Effector CD8-positive, alpha-beta T cell (primary cell): ENCODE results near the gene ABHD10.

Source experiments
- DNase-seq: peaks from one replicate; lab custom pipeline; 2025; lab: John Stamatoyannopoulos, UW
- total RNA-seq, 4 experiments: gene quantifications; one replicate each; lab custom pipeline; 2026; lab: John Stamatoyannopoulos, UW

ABHD10 gene
- total RNA-seq: 21.5 to 53.0 (median 34.8) reads per million in 4 experiments

GRCh38 chr3:111978583-111979433 is at the start of gene ABHD10:
Gene ABHD10, plus strand, starts transcription at chr3:111979026. Its CDS starts 36 bp downstream, at chr3:111979062.
- peak; percentile 95 for DNase-seq

DNA sequence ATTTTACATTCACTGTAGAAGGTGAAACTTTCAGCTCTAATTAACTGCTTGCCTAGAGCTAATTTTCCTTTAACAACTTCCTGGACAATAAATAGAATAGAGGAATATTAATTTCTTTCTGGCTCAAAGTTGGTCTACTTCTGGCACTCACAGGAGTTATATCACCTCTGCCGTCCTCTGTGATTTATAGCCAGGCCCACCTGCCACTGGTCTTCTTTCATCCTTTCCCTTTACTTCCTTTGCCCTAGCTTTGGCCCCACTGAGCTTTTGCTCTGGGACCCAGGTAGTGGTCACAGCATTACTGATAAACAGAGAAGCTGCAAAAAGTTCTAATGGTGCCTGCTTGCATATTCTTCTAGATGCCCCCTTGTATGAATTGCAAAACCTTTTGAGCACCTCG is 49.3 kb upstream of the ABHD10 start:
- no peak for DNase-seq

DNA sequence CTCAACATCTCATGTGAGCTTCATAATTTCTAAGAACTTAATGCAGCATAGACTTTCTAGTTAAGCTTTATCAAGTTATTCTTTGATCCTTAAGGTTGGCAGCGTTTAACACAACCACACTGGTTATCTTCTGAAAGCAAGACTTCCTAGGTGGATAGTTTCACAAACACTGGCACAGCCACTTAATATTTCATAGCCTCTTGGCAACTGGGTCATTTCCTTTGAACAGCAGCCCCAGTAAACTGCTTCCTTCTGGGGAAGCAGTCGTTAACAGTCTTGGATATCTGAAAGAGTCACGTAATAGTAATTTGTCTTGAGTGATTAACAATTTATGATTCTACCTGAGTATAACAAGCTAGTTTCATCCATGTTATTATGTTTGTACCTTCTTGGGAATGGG is 45.9 kb upstream of the ABHD10 start:
- DNase-seq: no peak

DNA sequence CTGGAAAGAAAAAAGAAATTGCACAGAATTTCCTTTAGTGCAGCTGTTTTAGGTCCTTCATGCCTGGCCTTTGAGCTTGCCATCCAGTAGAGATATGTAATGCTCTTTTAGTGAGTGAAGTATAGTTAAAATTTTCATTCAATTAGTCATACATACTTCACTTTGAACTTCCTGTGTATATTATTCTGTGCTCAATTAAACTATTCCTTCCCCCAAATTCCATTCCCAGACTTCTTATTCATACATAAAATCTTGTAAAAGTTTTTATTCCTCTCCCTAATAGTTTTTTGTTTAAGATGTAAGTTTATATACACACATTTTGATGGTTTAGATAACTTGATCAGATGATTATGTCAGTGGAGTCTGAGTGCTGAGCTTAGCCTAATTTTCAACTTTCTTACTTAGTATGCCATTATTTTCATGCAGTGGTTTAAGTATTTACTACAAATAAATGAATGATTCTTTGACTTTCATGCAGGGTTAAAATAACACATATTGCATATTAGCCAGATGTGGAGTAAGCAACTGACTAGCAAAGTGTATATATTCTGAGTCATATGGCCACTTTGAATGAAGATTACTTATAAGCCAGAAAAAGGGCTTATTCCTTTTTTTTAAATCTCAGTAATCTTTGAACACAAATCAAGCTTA is 42.5 kb upstream of the ABHD10 start:
- no peak for DNase-seq

DNA sequence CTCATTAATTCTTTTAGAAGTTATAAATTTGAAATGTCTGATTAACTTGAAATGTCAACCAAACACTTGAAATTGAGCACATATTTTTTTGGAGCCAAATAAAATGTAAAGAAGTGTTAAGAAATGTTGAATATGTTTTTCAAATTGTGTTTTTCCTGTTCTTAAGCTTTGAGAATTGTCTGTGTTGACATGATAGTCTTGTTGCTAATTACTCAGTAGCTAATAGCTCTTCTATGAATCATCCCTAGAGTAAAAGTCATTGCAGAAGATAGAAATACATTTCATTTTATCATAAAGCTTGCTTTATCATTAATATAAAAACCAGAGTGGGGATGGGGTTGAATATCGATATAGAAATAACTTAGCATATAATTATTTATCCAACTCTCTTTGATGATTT is 41.9 kb upstream of the ABHD10 start:
- no peak for DNase-seq

DNA sequence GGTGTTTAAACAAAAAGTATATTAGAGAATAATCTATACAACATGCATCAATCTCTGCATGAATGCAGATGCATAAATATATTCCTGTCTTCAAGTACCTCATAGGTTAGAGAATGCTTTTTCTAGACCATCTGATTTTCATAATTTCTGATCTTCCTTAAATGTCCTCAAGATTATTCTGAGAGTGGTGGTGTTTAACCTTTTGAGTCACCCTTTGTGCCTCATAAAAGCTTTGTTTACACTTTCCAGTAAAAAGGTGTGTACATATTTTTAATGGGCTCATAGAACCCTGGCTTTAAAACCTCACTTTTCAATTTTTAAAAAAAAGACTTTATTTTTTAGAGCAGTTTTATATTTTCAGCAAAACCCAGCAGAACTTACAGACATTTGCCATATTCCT is 41.0 kb upstream of the ABHD10 start:
- DNase-seq: no peak

- no peak for DNase-seq
These were observed 39.0 kb upstream of the ABHD10 start for GRCh38 chr3:111939873-111940272.

DNA sequence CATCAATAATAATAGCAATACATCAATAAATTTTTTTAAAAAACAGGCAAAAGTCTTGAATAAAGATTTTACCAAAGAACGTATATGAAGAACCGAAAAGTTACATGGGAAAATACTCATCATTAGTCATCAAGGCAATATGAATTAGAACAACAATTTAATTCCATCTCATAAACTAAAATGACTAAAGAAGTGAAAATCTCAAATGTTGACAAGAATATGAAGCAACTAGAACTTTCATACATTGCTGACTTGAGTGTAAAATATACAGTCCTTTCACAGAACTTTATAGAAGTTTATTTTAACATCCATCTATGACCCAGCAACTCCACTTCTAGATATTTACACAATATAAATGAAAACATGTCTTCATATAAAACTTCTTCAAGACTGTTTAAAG is 35.3 kb upstream of the ABHD10 start:
- DNase-seq: no peak

DNA sequence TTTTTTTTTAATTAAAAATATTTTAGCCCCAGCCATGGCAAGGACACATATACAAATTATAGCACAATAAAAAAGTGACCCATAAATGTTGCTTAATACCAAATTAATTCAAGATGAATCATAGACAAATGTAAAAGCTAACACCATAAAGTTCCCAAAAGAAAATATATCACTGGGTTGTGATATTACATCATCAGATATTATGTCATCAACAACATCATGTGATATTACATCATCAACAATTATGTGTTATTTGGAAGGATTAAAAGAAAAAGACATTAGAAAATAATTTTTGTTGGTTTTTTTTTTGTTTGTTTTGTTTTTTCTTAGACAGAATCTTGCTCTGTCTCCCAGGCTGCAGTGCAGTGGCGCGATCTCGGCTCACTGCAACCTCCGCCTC is 34.5 kb upstream of the ABHD10 start:
- DNase-seq: no peak

DNA sequence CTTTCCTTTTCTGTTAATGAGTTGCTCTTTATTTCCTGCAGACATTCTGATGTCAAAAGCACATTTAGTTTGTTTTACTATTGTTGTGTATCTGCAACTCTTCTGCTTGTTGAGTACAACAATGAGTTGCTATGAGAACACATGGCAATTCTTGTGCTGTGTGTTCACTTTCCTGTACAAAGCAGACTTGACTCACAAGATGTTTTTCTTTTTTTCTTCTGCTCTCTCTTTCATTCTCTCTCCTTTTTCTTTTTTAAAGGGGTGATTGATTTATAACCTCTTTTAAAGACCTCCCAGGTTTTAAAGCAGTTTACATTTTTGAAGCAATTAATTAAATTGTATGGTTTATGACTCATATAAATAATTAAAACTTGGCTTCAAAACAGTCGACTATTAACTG is 31.6 kb upstream of the ABHD10 start:
- DNase-seq: no peak

GRCh38 chr3:111948786-111949185 is 30.0 kb upstream of the ABHD10 start:
- DNase-seq: no peak

DNA sequence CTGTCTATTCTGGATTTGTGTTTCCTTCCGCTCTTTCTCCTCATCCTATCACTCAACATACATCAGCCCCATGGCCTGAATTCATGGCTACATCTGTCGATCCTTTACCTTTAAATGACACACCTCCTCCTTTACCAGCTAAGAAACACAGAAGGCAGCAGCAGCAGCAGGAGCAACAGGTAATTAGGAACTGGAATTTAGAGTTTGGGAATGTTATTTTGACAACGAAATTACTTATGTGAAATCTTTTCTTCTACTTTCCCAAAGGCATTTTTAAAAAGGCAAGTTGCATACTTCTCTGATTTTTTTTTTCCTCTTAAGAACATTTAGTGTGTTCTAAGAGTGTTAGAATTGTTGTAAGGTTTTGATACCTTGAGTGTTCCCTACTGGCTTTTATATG is 29.1 kb upstream of the ABHD10 start:
- DNase-seq: no peak

DNA sequence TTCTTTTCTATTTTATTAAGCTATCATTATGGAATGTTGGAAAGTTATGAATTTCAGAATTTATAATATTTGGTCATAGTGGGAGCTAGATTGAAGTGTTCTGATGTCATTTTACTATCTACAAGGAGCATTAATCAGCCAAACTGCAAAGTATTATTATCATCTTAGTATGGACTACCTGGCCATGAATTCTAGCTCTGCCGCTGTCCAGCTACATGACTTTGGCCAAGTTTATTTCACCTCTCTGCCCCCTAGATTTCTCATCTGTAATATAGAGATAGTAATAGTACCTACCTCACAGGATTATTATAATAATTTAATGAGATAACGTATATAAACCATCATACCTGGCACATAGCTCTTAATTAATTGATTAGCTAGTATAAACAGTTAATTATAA is 27.8 kb upstream of the ABHD10 start:
- no peak for DNase-seq

- DNase-seq: no peak
These were observed 26.7 kb upstream of the ABHD10 start for GRCh38 chr3:111952086-111952485.

- no peak for DNase-seq
These were observed 25.9 kb upstream of the ABHD10 start for GRCh38 chr3:111952866-111953450.

GRCh38 chr3:111954228-111954990 is 24.4 kb upstream of the ABHD10 start:
- no peak for DNase-seq

- no peak for DNase-seq
These were observed 22.9 kb upstream of the ABHD10 start for GRCh38 chr3:111955876-111956275.

DNA sequence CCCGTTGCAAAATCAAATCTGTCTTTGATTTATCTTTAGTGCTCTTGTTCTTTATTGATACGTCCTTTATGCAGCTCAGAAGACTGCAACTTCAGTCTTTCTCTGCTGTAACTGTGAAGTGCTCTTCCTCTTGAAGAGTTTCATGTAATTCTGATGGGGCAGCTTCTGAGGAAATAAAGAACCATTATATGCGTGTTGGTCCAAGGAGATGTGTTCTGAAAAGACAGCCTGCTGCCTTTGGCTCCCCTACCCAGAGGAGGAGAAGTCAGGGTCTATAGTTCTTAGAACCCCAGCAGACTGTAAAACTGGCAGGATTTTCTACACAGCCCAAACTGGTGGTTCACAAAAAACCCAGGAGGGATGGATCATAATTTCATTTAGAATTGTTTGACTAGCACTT is 22.4 kb upstream of the ABHD10 start:
- DNase-seq: no peak

- no peak for DNase-seq
These were observed 21.7 kb upstream of the ABHD10 start for GRCh38 chr3:111956995-111957734.

- no peak for DNase-seq
These were observed 17.2 kb upstream of the ABHD10 start for GRCh38 chr3:111961461-111962164.

- DNase-seq: no peak
These were observed 15.4 kb upstream of the ABHD10 start for GRCh38 chr3:111963424-111963823.
